ENCODE data around the gene SFN. TPM values are rescaled to one million over a fixed set of nuclear protein-coding genes. Genes with fewer than 3 reads are reported as not detected.

SFN gene
- polyA plus RNA-seq, 1 experiment, result 0.10 TPM

GRCh38 chr1:26909951-26910342 is 47.0 kb downstream of the SFN start:
- no peak for DNase-seq (ENCODE audit: low read depth, low spot score)
- CTCF ChIA-PET, result no interaction called here
- POLR2A ChIA-PET, result interaction anchor here (1.0 kb wide), 1 partner anchor 10 kb away, joined by 4 read pairs; the partner anchor contains the start of gene GPATCH3
- no peak for TF ChIP-seq CTCF (IDR thresholded peaks at IDR 0.05; ENCODE audit: low read depth, low read length)
- Histone ChIP-seq H3K9me3 (ENCODE audit: control insufficient read depth, insufficient read depth, low read length) (no peaks in the 10 kb centered on the region), H3K27me3 (ENCODE audit: control insufficient read depth, insufficient read depth, low read length) (peaks cover 8% of the 10 kb centered on the region), H3K4me3 (ENCODE audit: low read depth, low read length) (no peak overlapping the region), H3K27ac (ENCODE audit: low read depth, low read length) (no peak overlapping the region)

GRCh38 chr1:26910343-26911160 is 47.6 kb downstream of the SFN start:
- no peak for TF ChIP-seq CTCF (IDR thresholded peaks at IDR 0.05; ENCODE audit: low read depth, low read length)
- no peak overlapping the region for H3K27ac ChIP-seq (ENCODE audit: low read depth, low read length)
- H3K4me3 ChIP-seq (ENCODE audit: low read depth, low read length), result no peak overlapping the region
- ChIA-PET CTCF (no interaction called here), POLR2A (interaction anchor here (1.0 kb wide), 1 partner anchor 10 kb away, joined by 4 read pairs; the partner anchor contains the start of gene GPATCH3)
- peaks cover 8% of the 10 kb centered on the region for H3K27me3 ChIP-seq (ENCODE audit: control insufficient read depth, insufficient read depth, low read length)
- H3K9me3 ChIP-seq (ENCODE audit: control insufficient read depth, insufficient read depth, low read length), result no peaks in the 10 kb centered on the region
- no peak for DNase-seq (ENCODE audit: low read depth, low spot score)

- ChIA-PET POLR2A (no interaction called here), CTCF (no interaction called here)
- Histone ChIP-seq H3K9me3 (ENCODE audit: control insufficient read depth, insufficient read depth, low read length) (no peaks in the 10 kb centered on the region), H3K27me3 (ENCODE audit: control insufficient read depth, insufficient read depth, low read length) (peaks cover 8% of the 10 kb centered on the region), H3K27ac (ENCODE audit: low read depth, low read length) (no peak overlapping the region), H3K4me3 (ENCODE audit: low read depth, low read length) (no peak overlapping the region)
- no peak for DNase-seq (ENCODE audit: low read depth, low spot score)
- TF ChIP-seq CTCF (IDR thresholded peaks at IDR 0.05; ENCODE audit: low read depth, low read length), result no peak
These were observed 48.6 kb downstream of the SFN start for GRCh38 chr1:26911399-26912146.

- DNase-seq (ENCODE audit: low read depth, low spot score), result no peak
- Histone ChIP-seq H3K4me3 (ENCODE audit: low read depth, low read length) (no peak overlapping the region), H3K9me3 (ENCODE audit: control insufficient read depth, insufficient read depth, low read length) (no peaks in the 10 kb centered on the region), H3K27ac (ENCODE audit: low read depth, low read length) (no peak overlapping the region), H3K27me3 (ENCODE audit: control insufficient read depth, insufficient read depth, low read length) (peaks cover 8% of the 10 kb centered on the region)
- POLR2A ChIA-PET, result no interaction called here
- CTCF ChIA-PET, result no interaction called here
- TF ChIP-seq CTCF (IDR thresholded peaks at IDR 0.05; ENCODE audit: low read depth, low read length), result no peak
These were observed 49.2 kb downstream of the SFN start for GRCh38 chr1:26912147-26912490.

GRCh38 chr1:26913389-26913753 is 50.4 kb downstream of the SFN start:
- H3K4me3 ChIP-seq (ENCODE audit: low read depth, low read length), result no peak overlapping the region
- TF ChIP-seq CTCF (IDR thresholded peaks at IDR 0.05; ENCODE audit: low read depth, low read length), result no peak
- H3K27ac ChIP-seq (ENCODE audit: low read depth, low read length), result no peak overlapping the region
- ChIA-PET CTCF (no interaction called here), POLR2A (interaction anchor here (0.6 kb wide), 1 partner anchor 130 kb away, joined by 3 read pairs; no protein-coding TSS in a partner anchor)
- no peaks in the 10 kb centered on the region for H3K9me3 ChIP-seq (ENCODE audit: control insufficient read depth, insufficient read depth, low read length)
- H3K27me3 ChIP-seq (ENCODE audit: control insufficient read depth, insufficient read depth, low read length), result peaks cover 8% of the 10 kb centered on the region
- DNase-seq (ENCODE audit: low read depth, low spot score), result no peak
